Neuronal stem cell (in vitro differentiated cells): ENCODE results near the gene GUCA1A.

Experiments used
- DNase-seq: peaks from one replicate; pipeline ENCODE4 v3.0.0-alpha.2; 2013; ENCODE audit warnings: low spot score
- H2AFZ ChIP-seq: one replicate; pipeline ENCODE4 v1.6.1; 2013; ENCODE audit warnings: mild to moderate bottlenecking, low read length, inconsistent platforms
- H2AK5ac ChIP-seq: 2 replicates; pipeline ENCODE4 v1.6.1; 2013; ENCODE audit warnings: low read depth, mild to moderate bottlenecking, inconsistent platforms, low read length, moderate library complexity, mixed read lengths
- H2BK120ac ChIP-seq: 2 replicates; pipeline ENCODE4 v1.6.1; 2013; ENCODE audit warnings: low read depth, mild to moderate bottlenecking, inconsistent platforms, low read length, moderate library complexity, mixed read lengths
- H2BK12ac ChIP-seq: one replicate; pipeline ENCODE4 v1.6.1; 2013; ENCODE audit warnings: low read length, inconsistent platforms
- H2BK15ac ChIP-seq: 2 replicates; pipeline ENCODE4 v1.6.1; 2013; ENCODE audit warnings: mild to moderate bottlenecking, low read length, inconsistent platforms, mixed read lengths
- H2BK5ac ChIP-seq: one replicate; pipeline ENCODE4 v1.6.1; 2013; ENCODE audit warnings: inconsistent platforms, mild to moderate bottlenecking, low read length, moderate library complexity
- H3K14ac ChIP-seq: one replicate; pipeline ENCODE4 v1.6.1; 2013; ENCODE audit warnings: low read length, inconsistent platforms
- H3K18ac ChIP-seq: 2 replicates; pipeline ENCODE4 v1.6.1; 2013; ENCODE audit warnings: low read length, inconsistent platforms
- H3K23ac ChIP-seq: 2 replicates; pipeline ENCODE4 v1.6.1; 2013; ENCODE audit warnings: low read depth, mild to moderate bottlenecking, mixed read lengths, low read length, inconsistent platforms; ENCODE audit not compliant: poor library complexity
- H3K27ac ChIP-seq: replicated peaks from 3 replicates; pipeline ENCODE4 v1.5.1; 2013; ENCODE audit warnings: low read length, inconsistent platforms
- H3K27me3 ChIP-seq, 3 experiments: 2 replicates each; pipeline ENCODE4 v1.6.1; 2013; ENCODE audit warnings: low read length in 3 of 3, mild to moderate bottlenecking in 2 of 3, inconsistent platforms in 1 of 3, low read depth in 1 of 3, mixed read lengths in 1 of 3, moderate library complexity in 1 of 3; ENCODE audit not compliant: control insufficient read depth in 3 of 3, insufficient read depth in 3 of 3
- H3K36me3 ChIP-seq, 2 donors: replicated peaks in 1 of 2; 2 replicates each; pipeline ENCODE4 v1.6.1; 2013; ENCODE audit warnings: low read length in 2 of 2; ENCODE audit not compliant: control insufficient read depth in 2 of 2, insufficient read depth in 2 of 2
- H3K4ac ChIP-seq: 2 replicates; pipeline ENCODE4 v1.6.1; 2013; ENCODE audit warnings: inconsistent platforms, mild to moderate bottlenecking, low read length, moderate library complexity
- H3K4me1 ChIP-seq, 2 donors: 1 replicate in 1 of 2; 2 replicates in 1 of 2; pipeline ENCODE4 v1.6.1; 2013; ENCODE audit warnings: low read length in 2 of 2, low read depth in 1 of 2; ENCODE audit not compliant: control insufficient read depth in 2 of 2, insufficient read depth in 1 of 2
- H3K4me2 ChIP-seq: one replicate; pipeline ENCODE4 v1.6.1; 2013; ENCODE audit warnings: mild to moderate bottlenecking, low read length, inconsistent platforms; ENCODE audit not compliant: insufficient read depth, poor library complexity, severe bottlenecking
- H3K4me3 ChIP-seq, 2 donors: 2 replicates each; pipeline ENCODE4 v1.5.1; 2013; ENCODE audit warnings: low read length in 2 of 2, mild to moderate bottlenecking in 2 of 2, inconsistent platforms in 1 of 2, moderate library complexity in 1 of 2
- H3K79me1 ChIP-seq: one replicate; pipeline ENCODE4 v1.6.1; 2013; ENCODE audit warnings: low read depth, mild to moderate bottlenecking, inconsistent platforms, low read length, moderate library complexity
- H3K9ac ChIP-seq: one replicate; pipeline ENCODE4 v1.6.1; 2013; ENCODE audit warnings: mild to moderate bottlenecking, low read depth, low read length, inconsistent platforms; ENCODE audit not compliant: poor library complexity
- H3K9me3 ChIP-seq, 2 donors: replicated peaks in 1 of 2; 2 replicates each; pipeline versions ENCODE3 to v1.6.1; 2013; ENCODE audit warnings: low read length in 2 of 2, mild to moderate bottlenecking in 2 of 2, inconsistent platforms in 1 of 2, low read depth in 1 of 2, mixed read lengths in 1 of 2, moderate library complexity in 1 of 2; ENCODE audit not compliant: control insufficient read depth in 2 of 2, insufficient read depth in 1 of 2
- H4K8ac ChIP-seq: one replicate; pipeline ENCODE4 v1.6.1; 2013; ENCODE audit warnings: low read depth, mild to moderate bottlenecking, inconsistent platforms, low read length, moderate library complexity
- H4K91ac ChIP-seq: one replicate; pipeline ENCODE4 v1.6.1; 2013; ENCODE audit warnings: low read length, low read depth, mild to moderate bottlenecking, inconsistent platforms; ENCODE audit not compliant: poor library complexity
- WGBS, 2 donors: extraction: QIAGEN DNeasy Blood & Tissue Kit; methylation state at CpG; one replicate each; pipeline ENCODE4 v1.1.7; 2013; ENCODE audit warnings: missing lambda C conversion rate in 2 of 2, mixed read lengths in 1 of 2; ENCODE audit not compliant: insufficient read length in 2 of 2, insufficient replicate concordance in 1 of 2; ENCODE audit errors: extremely low coverage in 2 of 2; 5-methylcytosine and 5-hydroxymethylcytosine counted together

Gene GUCA1A

DNA sequence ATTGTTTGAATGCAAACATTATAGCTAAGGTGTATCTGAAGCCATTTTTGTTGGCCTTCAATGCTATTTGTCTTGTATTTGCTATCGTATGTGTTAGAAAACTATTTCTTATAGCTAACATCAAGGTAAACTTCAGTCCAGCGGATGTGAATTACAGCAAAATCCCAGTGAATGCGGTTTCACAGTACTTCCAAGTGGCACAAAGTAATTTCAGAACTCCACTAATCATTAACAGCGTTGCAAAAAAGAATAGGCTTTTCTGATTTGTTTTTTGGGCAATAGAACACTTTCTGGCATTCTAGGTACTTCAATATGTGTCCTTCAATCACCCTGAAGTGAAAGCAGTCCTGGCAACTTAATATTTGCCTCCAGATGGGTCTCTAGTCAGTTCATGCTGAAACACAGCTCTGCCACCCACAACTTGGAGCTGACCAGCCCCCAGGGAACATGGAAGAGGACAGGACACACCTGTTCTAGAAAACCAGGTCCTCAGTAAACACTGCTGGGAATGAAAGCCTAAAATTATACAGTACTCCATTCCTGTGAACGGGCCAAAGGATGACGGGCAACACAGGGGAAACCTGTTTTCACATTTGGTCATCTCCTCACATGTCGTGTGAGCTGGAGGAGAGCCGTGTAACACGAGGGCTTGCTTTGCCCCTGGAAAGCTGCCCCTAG is 54.1 kb downstream of the GUCA1A start:
- Histone ChIP-seq H2BK12ac (no peak overlapping the region), H3K27ac (no peak overlapping the region), H3K27me3 (no peaks in the 10 kb centered on the region), H3K9me3 (no peaks in the 10 kb centered on the region), H4K91ac (no peak overlapping the region), H3K79me1 (no peaks in the 10 kb centered on the region), H2AK5ac (no peak overlapping the region), H3K4me3 (no peak overlapping the region), H3K4me1 (no peaks in the 10 kb centered on the region), H2BK15ac (no peak overlapping the region), H3K9ac (no peak overlapping the region), H2AFZ (no peak overlapping the region), H3K4ac (no peak overlapping the region), H2BK5ac (no peak overlapping the region), H3K36me3 (peaks cover 16 to 55% of the 10 kb centered on the region in 2 donors), H3K18ac (no peak overlapping the region), H3K23ac (no peak overlapping the region), H2BK120ac (no peak overlapping the region), H3K14ac (no peak overlapping the region), H4K8ac (no peak overlapping the region), H3K4me2 (no peak overlapping the region)
- whole genome bisulfite sequencing, 2 donors, result no CpG with 5 or more reads among the region's 9 CpGs
- DNase-seq, result no peak

GRCh38 chr6:42228305-42228704 is 55.1 kb downstream of the GUCA1A start:
- H3K27ac ChIP-seq, result no peak overlapping the region
- WGBS, 2 donors, result no CpG with 5 or more reads among the region's 15 CpGs

More at GRCh38 chr6:42228305-42228704, 55.1 kb downstream of the GUCA1A start:
- Histone ChIP-seq H2BK12ac (no peak overlapping the region), H3K4me2 (no peak overlapping the region), H2BK120ac (no peak overlapping the region), H3K4me3 (no peak overlapping the region), H3K23ac (no peak overlapping the region), H3K18ac (no peak overlapping the region), H3K14ac (no peak overlapping the region), H3K4me1 (no peaks in the 10 kb centered on the region), H3K4ac (no peak overlapping the region), H2BK5ac (no peak overlapping the region), H2AK5ac (no peak overlapping the region), H4K91ac (no peak overlapping the region), H3K9ac (no peak overlapping the region), H3K79me1 (no peaks in the 10 kb centered on the region), H4K8ac (no peak overlapping the region), H3K27me3 (no peaks in the 10 kb centered on the region), H3K36me3 (peaks cover 19 to 61% of the 10 kb centered on the region in 2 donors), H2BK15ac (no peak overlapping the region), H2AFZ (no peak overlapping the region), H3K9me3 (no peaks in the 10 kb centered on the region)
- no peak for DNase-seq
